GM13976 (cell line): ENCODE measurements around the gene SRRM3.
A peak's percentile ranks its signal among the peaks of the same experiment; 100 is the strongest.
"Not testable (repeated sequence)": the region's sequence is repeated elsewhere in the genome, so short reads cannot be mapped to it uniquely, and the experiment has no call there.

Source experiments
- DNase-seq: peaks from one replicate; pipeline ENCODE4 v3.0.0; 2012; ENCODE audit warnings: low spot score
- in situ Hi-C: fragments of 300-500 bp; cut with MboI; formaldehyde crosslinking; loops from one replicate; pipeline ENCODE4 v1.12.0; 2022; ENCODE audit warnings: low sequenced_read_pairs, mixed read lengths, inconsistent platforms; ENCODE audit not compliant: unreplicated experiment
- TF ChIP-seq, protein P1 (sequence below): IDR thresholded peaks from 2 replicates; pipeline ENCODE4 v1.5.1; 2012; ENCODE audit warnings: borderline replicate concordance, mild to moderate bottlenecking; ENCODE audit not compliant: insufficient read depth; ENCODE audit errors: extremely low read depth, missing control alignments, control extremely low read depth

SRRM3 gene

DNA sequence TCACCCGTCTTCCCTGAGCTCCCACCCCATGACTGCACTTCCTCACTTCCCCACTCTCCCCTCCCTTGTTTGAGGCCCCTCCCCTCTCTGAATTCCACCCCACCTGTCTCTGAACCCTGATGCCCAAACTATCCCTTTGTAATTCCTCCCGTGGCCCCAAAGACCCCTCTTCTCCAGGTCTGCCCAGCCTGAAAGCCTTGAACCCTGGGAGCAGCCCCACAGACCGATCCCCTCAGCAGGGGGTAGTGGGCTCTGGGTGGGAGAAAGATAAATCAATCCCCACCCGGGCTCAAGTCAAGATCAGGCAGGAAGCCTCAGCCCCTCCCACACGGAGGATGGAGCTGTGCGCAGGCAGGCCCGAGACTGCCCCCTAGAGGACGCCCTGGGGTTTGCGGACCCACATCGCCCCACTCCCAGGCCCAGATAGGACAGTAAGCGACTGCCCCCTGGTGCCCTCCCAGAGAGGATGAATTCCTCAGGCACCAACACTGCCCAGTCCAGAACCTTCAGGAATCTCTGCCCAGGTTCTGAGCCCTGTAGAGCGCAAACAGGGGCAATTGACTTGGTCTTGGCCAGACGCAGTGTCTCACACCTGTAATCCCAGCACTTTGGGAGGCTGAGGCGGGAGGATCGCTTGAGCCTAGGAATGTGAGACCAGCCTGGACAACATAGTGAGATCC, 112.5 kb downstream of the SRRM3 start:
- DNase-seq = peak; percentile 93
- in situ Hi-C loops = loop anchor here (10.0 kb wide), 1 partner anchor 139 kb away; no protein-coding TSS in a partner anchor

DNA sequence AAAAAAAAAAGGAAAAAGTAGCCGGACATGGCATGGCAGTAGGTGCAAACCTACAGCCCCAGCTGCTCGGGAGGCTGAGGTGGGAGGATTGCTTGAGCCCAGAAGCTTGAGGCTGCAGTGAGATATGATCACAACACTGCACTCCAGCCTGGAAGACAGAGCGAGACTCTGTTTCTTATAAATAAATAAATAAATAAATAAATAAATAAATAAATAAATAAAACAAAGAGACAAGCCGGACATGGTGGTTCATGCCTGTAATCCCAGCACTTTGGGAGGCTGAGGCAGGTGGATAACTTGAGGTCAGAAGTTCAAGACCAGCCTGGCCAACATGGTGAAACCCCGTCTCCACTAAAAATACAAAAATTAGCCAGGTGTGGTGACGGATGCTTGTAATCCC, 113.0 kb downstream of the SRRM3 start:
- not testable (repeated sequence) for DNase-seq
- in situ Hi-C loops = loop anchor here (10.0 kb wide), 1 partner anchor 140 kb away; no protein-coding TSS in a partner anchor

More for the DNA sequence above, 112.5 kb downstream of the SRRM3 start:
- TF ChIP-seq, protein P1, sequence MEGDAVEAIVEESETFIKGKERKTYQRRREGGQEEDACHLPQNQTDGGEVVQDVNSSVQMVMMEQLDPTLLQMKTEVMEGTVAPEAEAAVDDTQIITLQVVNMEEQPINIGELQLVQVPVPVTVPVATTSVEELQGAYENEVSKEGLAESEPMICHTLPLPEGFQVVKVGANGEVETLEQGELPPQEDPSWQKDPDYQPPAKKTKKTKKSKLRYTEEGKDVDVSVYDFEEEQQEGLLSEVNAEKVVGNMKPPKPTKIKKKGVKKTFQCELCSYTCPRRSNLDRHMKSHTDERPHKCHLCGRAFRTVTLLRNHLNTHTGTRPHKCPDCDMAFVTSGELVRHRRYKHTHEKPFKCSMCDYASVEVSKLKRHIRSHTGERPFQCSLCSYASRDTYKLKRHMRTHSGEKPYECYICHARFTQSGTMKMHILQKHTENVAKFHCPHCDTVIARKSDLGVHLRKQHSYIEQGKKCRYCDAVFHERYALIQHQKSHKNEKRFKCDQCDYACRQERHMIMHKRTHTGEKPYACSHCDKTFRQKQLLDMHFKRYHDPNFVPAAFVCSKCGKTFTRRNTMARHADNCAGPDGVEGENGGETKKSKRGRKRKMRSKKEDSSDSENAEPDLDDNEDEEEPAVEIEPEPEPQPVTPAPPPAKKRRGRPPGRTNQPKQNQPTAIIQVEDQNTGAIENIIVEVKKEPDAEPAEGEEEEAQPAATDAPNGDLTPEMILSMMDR = peak; percentile 100

- TF ChIP-seq, protein P1 = peak; percentile 32
- DNase-seq = no peak
- in situ Hi-C loops = loop anchor here (10.0 kb wide), 1 partner anchor 141 kb away; no protein-coding TSS in a partner anchor
Measured at GRCh38 chr7:76315364-76315763, 113.7 kb downstream of the SRRM3 start.

GRCh38 chr7:76316984-76317781, 115.5 kb downstream of the SRRM3 start:
- in situ Hi-C loops = loop anchor here (10.0 kb wide), 1 partner anchor 142 kb away; no protein-coding TSS in a partner anchor
- TF ChIP-seq, protein P1 = no peak
- DNase-seq = no peak

GRCh38 chr7:76317782-76318487, 116.2 kb downstream of the SRRM3 start:
- peak; percentile 99 for DNase-seq
- TF ChIP-seq, protein P1 = no peak
- in situ Hi-C loops = loop anchor here (10.0 kb wide), 1 partner anchor 143 kb away; no protein-coding TSS in a partner anchor

DNA sequence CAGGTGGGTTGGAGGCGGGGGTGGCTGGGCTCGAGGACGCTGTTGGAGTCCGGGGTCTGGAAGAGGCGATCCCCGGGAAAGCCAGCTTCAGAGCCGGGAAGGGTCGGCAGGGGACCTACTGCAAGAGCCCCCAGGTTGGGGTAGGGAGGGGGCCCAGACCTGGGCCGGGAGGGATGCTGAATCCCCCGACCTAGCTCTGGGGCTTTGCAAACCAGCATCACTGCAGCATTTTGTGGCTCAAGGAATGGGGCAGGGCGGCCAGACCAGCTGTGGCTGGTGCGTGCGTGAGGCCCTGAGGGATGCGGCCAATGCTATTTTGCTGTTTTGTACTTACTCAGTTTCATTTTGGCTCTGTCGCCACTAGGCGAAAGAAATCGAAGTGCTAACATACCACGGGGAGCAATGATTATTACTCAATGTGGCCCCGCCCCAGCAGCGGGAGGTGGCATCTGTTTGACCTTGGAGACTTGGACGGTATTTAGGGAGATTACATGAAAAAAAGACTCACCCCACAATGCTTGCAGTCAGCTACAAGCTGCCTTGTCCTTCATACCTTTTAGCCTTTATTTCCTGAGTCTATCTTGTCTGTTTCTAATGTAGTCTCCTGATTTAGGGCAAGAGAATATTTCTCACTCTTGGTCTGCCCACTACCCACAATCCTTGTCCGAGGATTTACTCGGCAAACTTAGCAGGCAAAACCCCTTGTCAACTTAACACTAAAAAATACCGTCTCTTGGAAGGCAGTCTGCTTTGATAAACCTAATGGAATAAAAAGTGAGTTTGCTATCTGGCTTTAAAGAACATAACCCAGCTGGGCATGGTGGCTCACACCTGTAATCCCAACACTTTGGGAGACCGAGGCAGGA, 117.0 kb downstream of the SRRM3 start:
- in situ Hi-C loops = loop anchor here (10.0 kb wide), 1 partner anchor 144 kb away; no protein-coding TSS in a partner anchor
- TF ChIP-seq, protein P1 = peak; percentile 21
- DNase-seq = peak; percentile 84
